T-helper 17 cell (primary cell): ENCODE results near the gene SPAG7. TPM values are rescaled to one million over a fixed set of nuclear protein-coding genes. Genes with fewer than 3 reads are reported as not detected.

Experiments
- ATAC-seq: fragments of 150-1000 bp; cut with Tn5 transposase; 2 replicates; pipeline ENCODE4 v1.10.0; 2021; ENCODE audit warnings: mild to moderate bottlenecking, moderate library complexity
- DNase-seq, 3 donors: peaks; one replicate each; pipeline versions ENCODE4 v3.0.0 to v3.0.0-alpha.2; 2020 to 2021
- H3K9me3 ChIP-seq: one replicate; pipeline ENCODE4 v1.7.0; 2013; ENCODE audit warnings: low read length, mild to moderate bottlenecking; ENCODE audit not compliant: control insufficient read depth, poor library complexity, severe bottlenecking
- H3K27ac Mint-ChIP-seq: one replicate; pipeline ENCODE4 v1.8.0; 2022; ENCODE audit warnings: mild to moderate bottlenecking, moderate library complexity, mixed read lengths
- H3K27me3 Mint-ChIP-seq: one replicate; pipeline ENCODE4 v1.8.0; 2022; ENCODE audit warnings: mixed read lengths
- H3K36me3 Mint-ChIP-seq: one replicate; pipeline ENCODE4 v1.8.0; 2022; ENCODE audit warnings: low read depth, mixed read lengths
- H3K4me1 Mint-ChIP-seq: one replicate; pipeline ENCODE4 v1.8.0; 2022; ENCODE audit warnings: mild to moderate bottlenecking, mixed read lengths
- H3K4me3 Mint-ChIP-seq: one replicate; pipeline ENCODE4 v1.8.0; 2022; ENCODE audit warnings: mild to moderate bottlenecking, moderate library complexity, mixed read lengths
- total RNA-seq, 4 donors: library from RNA in 2 of 4; stranded (reverse) in 2 of 4; gene quantifications; one replicate each; pipeline ENCODE4 v1.2.3 and lab custom pipeline; 2022 to 2026

Gene SPAG7
- total RNA-seq, 2 donors from 2014 or later = 39.0 to 48.4 TPM

DNA sequence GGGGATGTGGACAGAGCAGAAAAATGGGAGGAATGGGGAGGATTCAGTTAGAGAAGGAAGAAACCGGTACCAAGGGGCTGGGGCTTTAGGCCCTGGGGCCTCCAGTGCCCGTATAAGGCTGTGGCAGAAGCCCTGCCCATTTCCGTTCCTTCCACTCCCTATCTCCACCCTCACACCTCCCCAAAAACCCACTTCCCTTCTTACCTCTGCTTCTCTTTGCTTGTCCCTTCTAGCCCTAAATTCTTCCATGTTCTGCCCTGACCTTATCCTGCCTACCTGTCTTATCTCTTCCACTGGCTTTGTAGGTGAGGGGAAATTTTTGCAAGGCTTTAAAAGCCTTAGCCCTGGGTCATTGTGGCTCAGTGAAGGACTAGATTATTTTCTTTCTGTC, 23.5 kb downstream of the SPAG7 start:
- Mint-ChIP-seq H3K36me3 (peaks cover 28% of the 10 kb centered on the region), H3K27ac (peak overlapping the region; percentile 93), H3K4me1 (peaks cover 61% of the 10 kb centered on the region), H3K27me3 (no peaks in the 10 kb centered on the region), H3K4me3 (peak overlapping the region; percentile 100)
- H3K9me3 ChIP-seq = no peaks in the 10 kb centered on the region
- ATAC-seq (no peak), DNase-seq (peak in 1 of 3 donors; percentile 45)

DNA sequence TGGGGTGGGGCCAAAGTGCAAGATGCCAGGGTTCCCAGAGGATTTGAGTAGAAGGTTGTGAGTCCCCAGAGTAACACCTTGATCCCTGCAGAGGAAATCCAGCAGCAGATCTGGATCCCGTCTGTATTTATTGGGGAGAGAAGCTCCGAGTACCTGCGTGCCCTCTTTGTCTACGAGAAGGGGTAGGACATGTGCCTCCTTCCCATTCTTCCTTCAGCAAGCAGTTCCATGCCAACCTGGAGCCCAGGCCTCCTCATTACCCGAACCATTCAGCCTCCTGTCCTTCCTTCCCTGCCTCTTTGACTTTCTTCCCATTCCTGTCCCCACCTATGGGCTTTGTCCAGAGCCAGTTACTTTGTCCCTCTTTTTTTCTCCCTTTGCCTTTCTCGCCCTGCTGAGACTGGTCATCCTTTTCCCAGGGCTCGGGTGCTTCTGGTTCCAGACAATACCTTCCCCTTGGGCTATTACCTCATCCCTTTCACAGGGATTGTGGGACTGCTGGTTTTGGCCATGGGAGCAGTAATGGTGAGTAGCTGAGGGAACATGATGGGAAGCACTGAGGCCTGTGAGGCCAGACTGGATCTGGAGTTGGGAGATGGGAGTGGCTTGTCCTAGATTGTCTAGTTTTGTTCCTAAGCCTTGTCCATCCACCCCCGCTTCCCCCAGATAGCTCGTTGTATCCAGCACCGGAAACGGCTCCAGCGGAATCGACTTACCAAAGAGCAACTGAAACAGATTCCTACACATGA, 24.7 kb downstream of the SPAG7 start:
- Mint-ChIP-seq H3K4me1 (peaks cover 65% of the 10 kb centered on the region), H3K36me3 (peaks cover 28% of the 10 kb centered on the region), H3K27ac (peak overlapping the region; percentile 97), H3K27me3 (no peaks in the 10 kb centered on the region), H3K4me3 (peak overlapping the region; percentile 100)
- DNase-seq (no peak), ATAC-seq (no peak)
- no peaks in the 10 kb centered on the region for H3K9me3 ChIP-seq

DNA sequence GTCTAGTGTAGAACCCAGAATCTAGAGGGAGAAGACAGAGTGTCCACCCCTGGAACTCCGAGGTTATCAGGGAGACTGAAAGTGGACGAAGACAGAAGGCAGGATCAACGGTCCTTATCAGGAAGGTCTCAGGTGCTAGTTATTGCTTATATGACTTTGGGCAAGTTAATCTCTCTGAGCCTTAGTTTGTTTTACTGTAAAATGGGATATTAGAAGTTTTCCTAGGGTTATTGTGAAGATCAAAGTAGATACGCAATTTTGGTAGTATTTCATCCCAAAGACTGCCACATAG, 26.4 kb downstream of the SPAG7 start:
- H3K27me3 Mint-ChIP-seq = no peaks in the 10 kb centered on the region
- peak overlapping the region; percentile 99 for H3K4me3 Mint-ChIP-seq
- peaks cover 21% of the 10 kb centered on the region for H3K36me3 Mint-ChIP-seq
- no peaks in the 10 kb centered on the region for H3K9me3 ChIP-seq
- peak overlapping the region; percentile 97 for H3K27ac Mint-ChIP-seq
- H3K4me1 Mint-ChIP-seq = peaks cover 59% of the 10 kb centered on the region
- no peak for DNase-seq
- no peak for ATAC-seq

DNA sequence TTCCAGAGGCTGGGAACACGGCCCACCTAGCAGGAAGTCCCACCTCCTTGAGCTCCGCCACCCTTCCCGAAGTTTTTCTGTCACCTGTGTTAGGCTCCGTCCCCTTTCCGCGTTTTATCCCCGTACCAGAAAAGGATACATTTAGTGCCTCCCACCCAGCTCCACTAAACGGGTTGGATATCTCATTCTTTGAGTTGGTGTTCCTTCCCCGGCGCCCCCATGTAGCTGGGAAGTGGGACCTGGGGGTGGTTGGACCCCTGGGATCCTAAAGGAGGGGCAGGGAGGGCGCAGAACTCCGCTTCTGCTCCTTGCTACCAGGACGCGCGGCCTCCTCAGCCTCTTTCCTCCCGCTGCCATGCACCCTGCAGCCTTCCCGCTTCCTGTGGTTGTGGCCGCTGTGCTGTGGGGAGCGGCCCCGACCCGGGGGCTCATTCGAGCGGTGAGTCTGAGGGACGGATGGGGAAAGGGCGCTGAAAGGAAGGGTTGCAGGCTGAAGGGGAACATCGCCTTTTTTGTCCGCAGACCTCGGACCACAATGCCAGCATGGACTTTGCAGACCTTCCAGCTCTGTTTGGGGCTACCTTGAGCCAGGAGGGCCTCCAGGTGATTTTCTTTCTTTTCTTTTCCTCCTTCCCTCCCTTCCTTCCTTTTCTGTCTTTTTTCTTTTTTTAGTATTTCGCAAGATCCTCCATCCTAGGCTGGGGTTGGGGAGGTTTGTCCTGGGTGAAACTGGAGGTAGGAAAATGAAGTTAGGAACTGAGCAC, 26.9 kb downstream of the SPAG7 start:
- H3K4me3 Mint-ChIP-seq = peak overlapping the region; percentile 99
- H3K27me3 Mint-ChIP-seq = no peaks in the 10 kb centered on the region
- H3K4me1 Mint-ChIP-seq = peaks cover 60% of the 10 kb centered on the region
- peak; percentile 26 to 35 (median 29) for DNase-seq
- peaks cover 21% of the 10 kb centered on the region for H3K36me3 Mint-ChIP-seq
- peak overlapping the region; percentile 97 for H3K27ac Mint-ChIP-seq
- no peaks in the 10 kb centered on the region for H3K9me3 ChIP-seq
- ATAC-seq = no peak

DNA sequence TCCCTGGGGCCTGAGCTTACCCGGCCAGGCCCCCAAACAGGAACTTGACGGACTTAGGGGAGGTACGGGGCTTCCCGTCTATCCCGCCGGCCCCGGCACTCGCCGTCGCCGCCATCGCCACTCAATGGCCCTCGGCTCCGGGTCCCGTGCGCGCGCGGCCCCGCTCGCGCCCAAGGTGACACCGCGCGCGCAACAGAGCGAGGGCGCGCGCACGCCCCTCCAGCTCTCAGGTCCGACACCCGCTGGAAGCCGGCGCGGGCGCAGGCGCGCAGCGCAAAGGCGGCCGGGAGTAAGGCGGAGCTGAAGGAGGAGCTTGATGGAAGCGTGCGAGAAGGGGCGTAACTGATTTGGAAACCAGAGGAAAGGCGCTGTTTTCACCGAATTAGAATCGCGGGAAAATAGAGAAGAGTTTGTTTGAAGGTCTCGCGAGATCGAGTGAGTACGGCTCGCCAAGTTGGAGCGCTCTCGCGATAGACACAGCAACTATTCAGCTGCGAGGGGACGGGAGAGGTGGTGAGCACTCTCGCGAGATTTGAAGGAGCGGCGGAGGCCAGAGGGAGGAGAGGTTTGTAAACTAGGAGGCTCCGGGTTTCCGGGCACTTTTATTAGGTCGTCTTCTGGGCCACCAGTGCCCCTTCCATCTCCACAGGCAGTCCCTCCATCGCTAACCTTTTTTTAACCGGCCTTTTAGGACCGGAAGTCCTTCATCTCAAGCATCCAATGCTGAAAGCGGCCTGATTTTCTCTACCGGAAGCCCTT, 27.6 kb downstream of the SPAG7 start, which contains the start of the genes RNF167 and SLC25A11:
Gene RNF167, plus strand, starts transcription at position 473 of the 759 bp plus-strand sequence. CDS start 642 bp downstream, outside the sequence.
Gene SLC25A11, minus strand, starts transcription at position 251 of the 759 bp plus-strand sequence. Its CDS starts 136 bp downstream, at position 115.
- peaks cover 53% of the 10 kb centered on the region for H3K4me1 Mint-ChIP-seq
- H3K27me3 Mint-ChIP-seq = no peaks in the 10 kb centered on the region
- peak within 1 kb of the TSS; percentile 99 for H3K4me3 Mint-ChIP-seq
- ATAC-seq (peak; percentile 87), DNase-seq (peak; percentile 88 to 95 (median 92))
- no peaks in the 10 kb centered on the region for H3K9me3 ChIP-seq
- H3K36me3 Mint-ChIP-seq = peaks cover 13% of the 10 kb centered on the region
- peak within 1 kb of the TSS; percentile 97 for H3K27ac Mint-ChIP-seq

DNA sequence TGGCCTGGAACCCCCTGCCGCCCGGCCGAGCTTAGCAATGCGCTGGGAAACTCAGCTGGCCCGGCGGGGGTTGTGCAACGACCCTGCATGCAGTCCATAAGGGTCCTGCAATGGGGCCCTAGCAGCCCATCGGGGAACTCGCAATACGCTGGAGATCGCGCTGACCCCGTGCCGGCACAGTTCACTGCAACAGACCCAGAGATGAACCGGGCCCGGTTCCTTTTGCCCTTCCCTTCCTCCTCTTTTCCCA, 28.1 kb downstream of the SPAG7 start:
- peaks cover 49% of the 10 kb centered on the region for H3K4me1 Mint-ChIP-seq
- no peak for DNase-seq
- peaks cover 13% of the 10 kb centered on the region for H3K36me3 Mint-ChIP-seq
- peak overlapping the region; percentile 99 for H3K4me3 Mint-ChIP-seq
- H3K9me3 ChIP-seq = no peaks in the 10 kb centered on the region
- H3K27ac Mint-ChIP-seq = peak overlapping the region; percentile 97
- ATAC-seq = peak; percentile 3
- H3K27me3 Mint-ChIP-seq = no peaks in the 10 kb centered on the region

DNA sequence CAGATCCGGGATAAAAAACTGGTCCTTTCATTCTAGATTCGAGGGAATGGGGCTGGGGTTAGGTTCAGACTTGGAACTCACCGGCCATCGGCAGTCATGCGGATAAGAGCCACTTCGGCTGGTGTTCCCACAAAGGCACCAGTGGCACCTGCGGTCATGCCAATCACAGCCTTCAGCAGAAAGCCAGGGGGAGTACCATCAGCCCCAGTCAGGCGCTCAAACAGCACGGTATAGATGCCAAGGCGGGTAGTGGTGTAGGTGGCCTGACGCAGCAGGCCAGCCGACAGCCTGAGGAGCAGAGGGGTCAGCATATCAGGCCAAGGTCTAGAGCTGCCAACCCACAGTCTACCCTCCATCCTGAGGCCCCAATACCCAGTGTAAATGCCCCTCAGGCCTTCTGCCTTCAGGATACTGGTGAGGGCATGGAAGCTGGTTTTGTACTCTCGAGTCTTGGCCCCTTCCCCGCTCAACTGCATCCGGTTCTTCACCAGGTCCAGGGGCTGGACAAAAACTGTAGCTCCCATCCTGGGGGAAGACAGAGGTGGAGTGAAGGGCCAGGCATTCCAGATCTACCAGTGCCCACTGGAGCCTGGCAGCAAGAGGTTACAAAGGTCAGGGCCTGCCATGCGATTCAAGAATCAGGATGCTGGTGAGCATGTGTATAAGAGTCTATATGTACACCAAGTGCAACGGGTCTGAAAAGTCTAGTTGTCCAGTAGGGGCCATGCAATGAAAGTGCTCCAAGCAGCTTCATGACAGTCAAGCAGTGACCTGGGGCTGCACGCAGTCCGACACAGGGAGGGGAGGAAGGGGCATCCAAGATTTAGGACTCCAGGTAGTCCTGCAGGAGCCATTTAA, 28.7 kb downstream of the SPAG7 start:
- DNase-seq = no peak
- Mint-ChIP-seq H3K4me1 (peaks cover 49% of the 10 kb centered on the region), H3K27me3 (no peaks in the 10 kb centered on the region), H3K4me3 (peak overlapping the region; percentile 99), H3K27ac (peak overlapping the region; percentile 97), H3K36me3 (peaks cover 10% of the 10 kb centered on the region)
- H3K9me3 ChIP-seq = no peaks in the 10 kb centered on the region
- no peak for ATAC-seq

DNA sequence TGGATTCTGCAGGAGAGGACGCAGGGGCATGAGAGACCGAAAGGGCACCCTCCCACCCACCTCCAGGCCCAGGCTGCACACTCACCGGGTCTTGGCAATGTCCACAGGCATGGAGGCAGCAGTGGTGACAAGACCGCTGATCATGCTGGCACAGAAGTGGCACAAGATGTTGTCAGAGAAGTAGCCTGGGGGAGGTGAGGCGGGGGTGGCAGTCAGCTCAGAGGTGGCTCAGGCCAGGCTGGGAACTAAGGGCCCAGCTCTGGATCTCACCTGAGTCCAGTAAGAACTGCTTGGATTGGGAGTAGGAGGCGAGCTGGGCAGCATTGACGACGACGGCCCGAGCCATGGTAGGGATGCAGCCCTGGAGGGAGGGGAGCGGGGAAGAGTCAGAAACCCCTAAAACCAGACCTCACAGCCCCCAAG, 29.5 kb downstream of the SPAG7 start:
- Mint-ChIP-seq H3K27me3 (no peaks in the 10 kb centered on the region), H3K4me3 (peak overlapping the region; percentile 99), H3K36me3 (peaks cover 10% of the 10 kb centered on the region), H3K27ac (no peak overlapping the region), H3K4me1 (peaks cover 49% of the 10 kb centered on the region)
- DNase-seq = no peak
- no peak for ATAC-seq
- no peaks in the 10 kb centered on the region for H3K9me3 ChIP-seq

DNA sequence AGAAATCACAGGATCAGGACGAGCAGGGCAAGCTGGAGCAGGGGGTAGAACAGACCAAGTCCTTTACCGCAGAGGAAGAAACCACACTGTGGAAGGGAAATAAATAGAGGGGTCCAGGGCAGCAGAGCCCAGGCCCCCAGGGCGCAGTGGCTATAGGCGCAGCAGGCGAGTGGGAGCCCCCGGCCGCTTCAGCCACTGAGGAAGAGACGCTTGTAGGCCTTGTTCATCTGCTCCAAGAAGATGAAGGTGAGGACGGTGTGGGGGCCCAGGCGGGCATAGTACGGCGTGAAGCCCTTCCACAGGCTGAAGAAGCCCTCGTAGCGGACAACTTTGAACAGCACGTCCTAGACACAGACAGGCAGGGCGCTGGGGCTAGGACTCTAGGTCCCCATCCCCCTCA, 30.1 kb downstream of the SPAG7 start:
- Mint-ChIP-seq H3K4me1 (peaks cover 45% of the 10 kb centered on the region), H3K27ac (no peak overlapping the region), H3K36me3 (peaks cover 10% of the 10 kb centered on the region)

DNA sequence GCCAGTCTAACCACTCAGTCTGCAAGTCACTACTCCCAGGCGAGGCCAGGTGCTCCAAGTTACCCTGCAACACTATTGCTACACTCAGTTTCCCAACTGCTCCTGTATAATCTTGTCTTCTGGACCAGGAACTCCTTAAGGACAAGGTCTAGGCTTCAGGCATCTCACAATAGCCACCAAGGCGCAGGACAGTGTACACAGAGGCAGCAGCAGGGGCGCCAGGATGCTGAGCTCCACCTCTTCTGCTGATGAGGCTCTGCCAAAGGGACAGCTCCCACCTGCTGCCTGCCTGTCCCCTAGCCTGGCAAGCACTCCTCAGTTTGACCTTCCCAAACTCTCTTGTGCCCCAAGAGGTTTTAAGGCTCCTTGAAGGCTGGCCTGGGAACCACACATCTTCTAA, 31.2 kb downstream of the SPAG7 start:
- Mint-ChIP-seq H3K36me3 (peaks cover 7% of the 10 kb centered on the region), H3K4me3 (no peak overlapping the region), H3K27ac (peak overlapping the region; percentile 43), H3K27me3 (no peaks in the 10 kb centered on the region), H3K4me1 (peaks cover 36% of the 10 kb centered on the region)
- ATAC-seq (no peak), DNase-seq (no peak)
- H3K9me3 ChIP-seq = no peaks in the 10 kb centered on the region

More for the DNA sequence above, 30.1 kb downstream of the SPAG7 start:
- no peaks in the 10 kb centered on the region for H3K9me3 ChIP-seq
- Mint-ChIP-seq H3K27me3 (no peaks in the 10 kb centered on the region), H3K4me3 (peak overlapping the region; percentile 28)
- no peak for DNase-seq
- no peak for ATAC-seq

DNA sequence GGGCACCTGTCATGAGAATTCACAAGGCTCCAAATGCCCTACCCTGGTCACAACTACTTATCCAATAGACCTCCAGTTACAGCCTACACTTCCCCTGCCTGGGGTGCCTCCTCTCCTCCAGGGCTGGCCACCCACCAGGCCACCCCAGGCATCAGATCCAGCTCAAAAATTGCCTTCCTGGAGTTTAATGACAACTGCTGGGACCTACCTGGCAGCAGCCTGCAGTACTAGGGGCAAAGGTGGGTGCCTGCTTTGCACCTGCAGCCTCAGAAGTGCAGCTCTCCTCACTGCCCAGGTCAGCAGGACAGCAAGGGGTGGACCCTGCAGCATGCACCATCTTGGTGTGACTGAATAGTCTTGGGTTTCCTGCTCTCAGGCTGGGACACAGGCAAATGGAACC, 32.0 kb downstream of the SPAG7 start:
- Mint-ChIP-seq H3K4me1 (peaks cover 37% of the 10 kb centered on the region), H3K27me3 (no peaks in the 10 kb centered on the region), H3K4me3 (no peak overlapping the region), H3K27ac (peak overlapping the region; percentile 43), H3K36me3 (peaks cover 10% of the 10 kb centered on the region)
- no peak for ATAC-seq
- DNase-seq = no peak
- no peaks in the 10 kb centered on the region for H3K9me3 ChIP-seq

DNA sequence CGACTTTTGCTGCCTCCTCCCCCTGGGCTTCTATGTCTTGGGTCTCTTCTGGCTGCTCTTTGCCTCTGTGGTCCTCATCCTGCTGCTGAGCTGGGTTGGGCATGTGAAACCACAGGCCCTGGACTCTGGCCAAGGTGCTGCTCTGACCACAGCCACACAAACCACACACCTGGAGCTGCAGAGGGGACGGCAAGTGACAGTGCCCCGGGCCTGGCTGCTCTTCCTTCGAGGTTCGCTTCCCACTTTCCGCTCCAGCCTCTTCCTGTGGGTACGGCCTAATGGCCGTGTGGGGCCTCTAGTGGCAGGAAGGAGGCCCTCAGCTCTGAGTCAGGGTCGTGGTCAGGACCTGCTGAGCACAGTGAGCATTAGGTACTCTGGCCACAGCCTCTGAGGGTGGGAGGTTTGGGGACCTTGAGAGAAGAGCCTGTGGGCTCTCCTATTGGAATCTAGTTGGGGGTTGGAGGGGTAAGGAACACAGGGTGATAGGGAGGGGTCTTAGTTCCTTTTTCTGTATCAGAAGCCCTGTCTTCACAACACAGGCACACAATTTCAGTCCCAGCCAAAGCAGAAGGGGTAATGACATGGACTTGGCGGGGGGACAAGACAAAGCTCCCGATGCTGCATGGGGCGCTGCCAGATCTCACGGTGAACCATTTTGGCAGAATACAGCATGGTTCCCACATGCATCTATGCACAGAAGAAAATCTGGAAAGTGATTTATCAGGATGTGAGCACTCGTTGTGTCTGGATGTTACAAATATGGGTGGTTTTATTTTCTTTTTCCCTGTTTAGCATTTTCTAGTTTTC, 33.2 kb downstream of the SPAG7 start:
- ATAC-seq = peak; percentile 28
- H3K9me3 ChIP-seq = no peaks in the 10 kb centered on the region
- peak overlapping the region; percentile 60 for H3K27ac Mint-ChIP-seq
- H3K27me3 Mint-ChIP-seq = no peaks in the 10 kb centered on the region
- peaks cover 9% of the 10 kb centered on the region for H3K36me3 Mint-ChIP-seq
- no peak for DNase-seq
- H3K4me1 Mint-ChIP-seq = peaks cover 35% of the 10 kb centered on the region
- H3K4me3 Mint-ChIP-seq = peak overlapping the region; percentile 68
